Colon (tissue), 2 donors: ENCODE measurements around the gene CAMK2D.
"Not testable (repeated sequence)": the region's sequence is repeated elsewhere in the genome, so short reads cannot be mapped to it uniquely, and the experiment has no call there.

ENCODE experiments used
- FAIRE-seq: peaks from 2 replicates; lab custom pipeline; 2012; peaks lifted over from hg19 to GRCh38; lab: Jason Lieb, UNC
- donor health status: control.
- donor health status: control.

The CAMK2D gene

DNA sequence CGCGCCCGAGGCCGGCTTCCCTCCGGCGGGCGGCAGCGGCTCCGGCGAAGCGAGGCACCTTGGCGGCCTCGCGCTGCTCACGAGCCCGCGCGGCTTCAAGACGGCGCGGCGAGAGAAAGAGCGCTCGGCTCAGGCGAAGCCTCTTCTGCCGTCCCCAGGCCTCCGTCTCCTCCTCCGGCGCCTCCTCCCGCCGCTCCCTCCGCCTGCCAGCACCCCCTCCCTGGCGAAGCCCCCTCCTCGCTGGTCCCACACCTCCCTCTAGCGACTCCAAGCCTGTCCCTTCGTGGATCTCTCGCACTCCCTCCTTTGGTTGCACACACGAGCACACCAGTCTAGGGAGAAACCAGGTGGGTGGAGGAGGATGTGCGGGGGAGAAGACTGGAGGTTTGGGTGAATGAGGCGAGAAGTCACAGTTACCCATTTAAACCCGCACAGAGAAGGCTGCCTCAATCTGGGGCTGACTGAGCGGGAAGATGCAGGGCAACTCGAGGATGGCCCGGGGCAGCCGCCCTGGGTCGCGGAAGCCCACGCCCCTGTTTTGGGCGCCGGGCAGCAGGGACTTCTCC, at the start of gene CAMK2D:
TSS of gene CAMK2D (minus strand) at position 119 of the 566 bp plus-strand sequence. CDS start 670 bp downstream, outside the sequence.
- no peak for FAIRE-seq

DNA sequence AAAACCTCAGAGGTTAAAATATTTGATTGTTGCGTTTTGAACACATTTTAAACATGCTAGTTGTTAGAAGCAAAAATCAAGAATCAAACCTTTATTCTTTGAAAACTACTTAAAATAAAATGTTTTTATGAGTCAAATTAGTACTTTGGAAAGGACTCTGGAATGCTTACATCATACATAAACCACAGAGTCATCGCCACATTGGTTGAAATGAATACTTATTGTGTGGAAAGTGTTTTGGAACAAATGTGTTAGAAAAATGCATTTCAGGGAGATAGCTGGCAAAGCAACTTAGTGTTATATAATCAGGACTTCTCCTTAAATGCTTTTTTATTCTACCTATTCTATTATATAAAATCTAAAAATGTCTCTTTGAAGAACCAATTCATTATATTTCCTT, 49.4 kb upstream of the CAMK2D start:
- no peak for FAIRE-seq

DNA sequence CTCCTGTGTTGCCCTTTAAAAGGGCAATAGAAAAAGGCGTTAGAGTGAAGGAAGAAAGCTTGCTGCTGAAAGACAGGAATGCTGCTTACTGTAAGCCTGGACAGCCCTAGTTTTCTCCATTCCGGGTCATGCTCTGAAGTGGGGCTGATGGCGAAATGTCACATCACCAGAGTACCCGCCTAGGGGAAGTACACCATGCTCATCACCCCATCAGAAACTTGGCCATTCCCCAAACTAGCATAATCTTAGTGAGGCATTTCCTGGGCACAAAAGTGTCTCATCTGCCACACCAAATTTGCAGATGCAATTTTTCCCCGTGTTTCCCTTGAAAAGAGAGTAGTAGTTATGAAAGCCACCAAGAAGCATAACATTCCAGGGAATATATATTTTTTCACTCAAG, 47.8 kb upstream of the CAMK2D start:
- no peak for FAIRE-seq

DNA sequence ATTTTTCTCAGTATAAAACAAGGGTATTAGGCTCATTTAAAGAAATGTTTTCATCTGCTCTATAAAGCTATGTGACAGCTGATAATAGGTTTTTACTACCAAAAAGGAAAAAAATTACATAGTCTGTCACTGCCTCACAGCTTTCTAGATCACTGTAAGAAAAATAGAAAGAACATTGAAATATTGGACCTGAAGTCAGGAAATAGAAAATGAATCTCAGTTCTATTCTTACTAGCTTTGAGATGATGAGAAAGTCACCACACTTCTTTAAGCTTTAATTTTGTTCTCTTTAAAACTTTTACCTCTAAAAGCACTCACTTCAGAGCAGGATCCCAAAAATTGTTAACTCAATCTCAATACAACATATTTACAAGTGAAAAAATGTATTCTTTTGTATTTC, 45.3 kb upstream of the CAMK2D start:
- FAIRE-seq: no peak

DNA sequence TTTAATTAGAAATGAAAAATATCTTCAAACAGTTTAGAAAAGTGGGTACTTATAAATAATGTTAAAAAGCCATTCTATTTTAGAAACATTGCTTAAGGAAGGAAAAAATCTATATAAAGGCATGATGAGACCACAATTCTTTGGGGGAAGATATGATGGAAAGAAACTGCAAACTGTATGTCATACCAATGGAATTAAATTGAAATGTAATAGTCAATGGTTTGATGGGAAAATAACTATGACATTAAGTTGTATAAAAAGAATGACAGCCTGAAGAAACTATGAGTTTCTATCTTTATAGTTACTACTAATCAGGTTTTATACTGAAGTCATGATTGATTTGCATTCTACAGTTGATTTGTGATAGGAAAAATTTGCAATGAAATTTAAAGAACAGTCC, 40.3 kb upstream of the CAMK2D start:
- no peak for FAIRE-seq

DNA sequence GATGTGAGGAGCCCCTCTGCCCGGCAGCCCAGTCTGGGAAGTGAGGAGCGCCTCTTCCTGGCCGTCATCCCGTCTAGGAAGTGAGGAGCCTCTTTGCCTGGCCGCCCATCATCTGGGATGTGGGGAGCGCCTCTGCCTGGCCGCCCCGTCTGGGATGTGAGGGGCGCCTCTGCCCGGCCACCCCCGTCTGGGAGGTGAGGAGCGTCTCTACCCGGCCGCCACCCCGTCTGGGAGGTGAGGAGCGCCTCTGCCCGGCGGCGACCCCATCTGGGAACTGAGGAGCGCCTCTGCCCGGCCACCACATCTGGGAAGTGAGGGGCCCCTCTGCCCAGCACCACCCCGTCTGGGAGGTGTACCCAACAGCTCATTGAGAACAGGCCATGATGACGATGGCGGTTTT, 34.8 kb upstream of the CAMK2D start:
- not testable (repeated sequence) for FAIRE-seq

DNA sequence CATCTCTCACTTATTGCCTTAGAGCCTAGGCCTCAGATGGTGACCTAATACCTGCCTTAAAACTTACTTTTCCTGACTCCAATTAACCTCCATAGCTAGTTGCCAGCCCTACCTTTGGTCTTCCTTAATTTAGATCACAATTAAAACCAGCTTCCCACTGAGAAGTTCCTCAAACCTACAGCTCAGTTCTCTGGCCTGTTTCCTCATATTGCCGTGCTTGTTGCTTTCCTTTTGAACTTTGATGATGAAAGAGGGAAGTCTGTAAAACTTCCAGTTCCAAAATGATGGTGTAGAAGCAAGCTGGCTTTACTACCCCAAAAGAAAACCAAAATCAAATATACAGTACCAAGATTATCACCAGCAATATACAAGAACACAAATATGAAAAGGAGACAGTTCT, 28.9 kb upstream of the CAMK2D start:
- no peak for FAIRE-seq

DNA sequence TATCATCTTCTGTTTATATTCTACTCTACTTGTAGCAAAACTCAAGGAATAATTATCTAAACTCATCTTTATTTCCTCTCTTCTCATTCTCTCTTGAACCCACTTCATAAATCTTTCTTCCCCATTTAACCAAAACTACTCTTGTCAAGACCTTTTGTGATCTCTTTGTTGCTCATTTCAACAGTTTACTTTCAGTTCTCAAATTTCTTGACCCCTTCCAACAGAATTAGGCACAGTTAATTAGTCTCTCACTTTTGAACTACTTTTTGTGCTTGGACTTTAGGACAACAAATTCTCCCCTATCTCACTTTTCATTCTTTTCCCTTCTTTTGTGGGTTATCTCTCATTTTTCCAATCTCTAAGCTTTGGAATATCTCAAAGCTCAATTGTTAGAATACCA, 27.4 kb upstream of the CAMK2D start:
- no peak for FAIRE-seq

DNA sequence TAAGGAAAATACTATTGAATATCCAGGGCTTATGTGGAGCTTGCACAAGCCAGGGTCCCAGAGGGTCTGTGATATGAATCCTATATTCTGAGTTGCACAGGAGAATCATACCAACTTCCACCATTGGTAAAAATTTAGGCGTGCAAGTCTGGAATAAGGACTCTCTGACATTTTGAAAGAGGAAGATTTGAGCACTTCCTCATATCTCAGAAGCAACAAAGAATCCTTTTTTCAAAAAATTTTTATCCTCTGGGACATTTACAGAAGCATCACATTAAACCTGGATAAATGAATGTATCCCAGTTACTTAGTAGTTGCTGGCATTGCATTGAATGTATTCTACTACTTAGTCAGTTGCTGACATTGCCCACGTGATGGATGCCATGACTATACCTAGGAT, 24.2 kb upstream of the CAMK2D start:
- FAIRE-seq: no peak

DNA sequence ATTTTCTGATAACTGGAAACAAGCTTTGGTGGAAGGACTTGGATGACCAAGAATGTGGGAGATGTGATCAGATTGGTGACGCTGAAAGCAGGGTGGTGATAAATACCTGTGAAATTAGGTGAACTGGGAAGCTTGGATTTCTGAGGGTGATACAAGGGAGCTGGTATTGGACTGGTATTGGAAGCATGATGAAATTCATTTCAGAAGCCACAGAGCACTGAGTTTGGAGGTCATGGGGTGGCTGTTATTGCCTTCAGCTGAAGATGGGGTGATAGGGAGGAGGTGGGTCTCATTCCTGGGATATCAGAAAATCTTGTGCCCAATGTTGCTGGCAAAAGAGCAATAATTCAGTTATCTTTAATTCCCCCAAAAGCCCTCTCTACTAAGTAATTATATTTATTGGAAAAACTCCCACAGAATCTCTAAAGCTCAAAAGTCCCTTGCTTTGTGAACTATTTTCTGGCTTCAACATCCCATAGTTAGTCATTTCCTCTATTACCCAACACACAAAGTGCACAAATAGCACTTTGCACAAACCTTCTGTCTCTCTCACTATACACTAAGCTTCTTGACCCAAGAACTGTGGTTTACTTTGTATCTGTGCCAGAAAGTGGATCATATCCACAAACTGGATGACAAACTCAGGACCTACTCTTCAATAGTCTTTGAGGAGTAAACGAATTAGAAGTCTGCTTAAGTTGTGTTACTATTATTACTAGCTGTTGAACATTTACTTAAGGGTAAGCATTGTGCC, 23.1 kb upstream of the CAMK2D start:
- no peak for FAIRE-seq

DNA sequence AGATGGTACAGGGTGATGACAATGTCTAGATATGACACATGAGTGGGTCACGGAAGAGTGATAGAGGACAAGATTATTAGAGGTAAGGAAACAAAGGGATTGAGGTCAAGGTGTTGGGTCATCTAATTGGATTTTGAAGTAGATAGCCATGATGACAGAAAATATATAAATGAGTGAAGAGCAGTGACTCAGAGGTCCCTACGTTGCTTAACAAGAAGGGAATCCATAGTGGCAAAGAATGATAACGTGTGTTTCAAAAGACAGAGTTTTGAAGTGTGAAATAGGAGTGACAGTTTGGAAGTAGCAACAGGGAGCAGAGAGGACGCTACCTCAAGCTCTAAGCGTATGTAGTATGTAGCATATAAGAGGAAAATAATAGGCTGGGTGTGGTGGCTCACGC, 22.2 kb upstream of the CAMK2D start:
- FAIRE-seq: no peak

DNA sequence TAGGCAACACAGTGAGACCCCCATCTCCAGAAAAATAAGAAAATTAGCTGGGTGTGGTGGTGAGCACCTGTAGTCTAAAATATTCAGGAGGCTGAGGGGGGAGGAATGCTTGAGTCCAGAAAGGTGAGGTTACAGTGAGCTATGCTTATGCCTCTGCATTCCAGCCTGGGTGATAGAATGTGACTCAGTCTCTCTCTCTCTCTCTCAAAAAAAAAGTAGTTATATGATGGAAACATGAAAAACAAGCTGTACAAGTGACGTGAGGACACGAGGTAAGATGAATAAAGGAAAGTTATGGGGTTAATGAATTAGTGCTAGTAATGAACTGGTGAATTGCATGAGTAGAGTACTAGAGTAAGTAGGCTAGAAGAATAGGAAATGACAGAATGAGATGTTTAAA, 21.8 kb upstream of the CAMK2D start:
- no peak for FAIRE-seq

DNA sequence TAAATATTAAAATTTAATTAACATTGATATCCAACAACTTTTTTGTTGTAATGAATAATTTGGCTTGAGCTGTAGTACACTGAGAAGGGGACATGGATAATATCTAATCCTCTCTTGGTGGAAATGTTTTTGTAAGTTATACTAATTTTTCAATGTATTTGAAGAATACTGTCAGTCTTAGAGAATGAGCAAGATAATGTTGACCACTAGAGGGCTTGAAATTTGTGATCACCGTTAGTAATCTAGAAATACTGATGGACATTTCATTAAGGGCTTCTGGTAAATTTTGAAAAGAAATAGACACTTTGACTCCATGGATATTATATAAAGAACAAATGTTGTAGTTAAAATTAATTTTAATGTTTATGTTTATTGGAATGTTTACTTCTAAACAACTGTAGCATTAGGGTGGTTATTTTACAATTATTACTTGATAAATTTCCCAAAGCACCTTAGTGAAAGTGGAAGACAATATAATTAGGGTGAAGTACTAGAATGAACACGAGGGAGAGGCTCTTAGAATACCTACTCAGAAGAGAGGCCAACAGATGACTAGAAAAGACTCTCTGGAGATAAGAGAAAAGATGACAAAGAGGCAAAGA, 20.0 kb upstream of the CAMK2D start:
- peak; percentile 69 for FAIRE-seq

DNA sequence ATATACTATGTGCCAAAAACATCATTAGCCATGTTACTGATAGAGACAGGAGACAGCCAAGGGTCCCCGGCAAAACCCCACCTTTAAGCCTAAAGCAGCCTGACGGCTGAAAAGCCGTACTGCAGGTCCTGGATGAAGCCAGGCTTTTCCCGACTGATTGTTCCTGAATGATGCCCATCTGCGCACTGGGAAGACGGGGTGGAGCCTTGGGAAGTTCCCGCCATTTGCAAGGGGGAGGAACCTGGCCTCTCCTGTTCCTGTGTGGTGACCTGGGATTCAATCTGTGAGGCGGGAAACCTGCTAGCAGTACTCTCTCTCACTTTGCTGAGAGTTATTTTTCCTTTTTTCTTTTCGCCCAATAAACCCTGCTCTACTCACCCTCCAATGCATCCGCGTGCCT, 15.1 kb upstream of the CAMK2D start:
- no peak for FAIRE-seq

DNA sequence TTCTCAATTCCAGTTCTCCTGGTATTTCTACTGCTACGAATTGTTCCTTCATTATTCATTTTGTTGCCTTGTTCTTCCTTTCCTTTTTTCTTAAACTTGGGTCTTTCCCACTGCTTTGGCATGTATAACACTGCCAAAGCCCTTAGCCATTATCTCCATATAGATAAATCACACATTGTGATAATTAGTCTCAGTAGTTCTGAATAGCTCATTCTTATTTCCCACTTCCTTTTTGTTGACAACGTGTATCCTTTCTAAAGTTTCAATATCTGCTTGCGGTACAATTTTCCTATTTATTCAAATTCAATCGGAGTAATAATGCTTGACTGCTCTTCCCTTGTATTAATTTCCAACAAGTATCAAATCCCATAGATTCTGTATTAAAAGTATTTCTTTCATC, 14.5 kb upstream of the CAMK2D start:
- no peak for FAIRE-seq

DNA sequence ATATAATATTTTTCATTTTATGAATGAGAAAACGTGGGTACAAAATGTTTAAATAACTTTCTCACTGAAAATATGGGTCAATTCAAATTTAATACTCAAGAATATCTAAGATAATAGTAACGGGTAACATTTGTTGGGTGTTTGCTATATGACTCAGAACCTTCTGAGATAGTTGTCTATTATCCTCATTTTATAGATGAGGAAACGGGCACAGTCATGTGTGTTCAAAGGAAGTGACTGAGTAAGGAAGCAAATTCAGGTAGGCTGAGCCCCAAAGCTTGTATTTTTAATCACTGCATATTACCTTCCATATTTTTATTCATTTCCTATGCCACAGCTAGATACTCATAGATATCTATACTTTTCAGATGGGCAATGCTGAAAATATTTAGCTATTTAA, 12.2 kb upstream of the CAMK2D start:
- FAIRE-seq: no peak

DNA sequence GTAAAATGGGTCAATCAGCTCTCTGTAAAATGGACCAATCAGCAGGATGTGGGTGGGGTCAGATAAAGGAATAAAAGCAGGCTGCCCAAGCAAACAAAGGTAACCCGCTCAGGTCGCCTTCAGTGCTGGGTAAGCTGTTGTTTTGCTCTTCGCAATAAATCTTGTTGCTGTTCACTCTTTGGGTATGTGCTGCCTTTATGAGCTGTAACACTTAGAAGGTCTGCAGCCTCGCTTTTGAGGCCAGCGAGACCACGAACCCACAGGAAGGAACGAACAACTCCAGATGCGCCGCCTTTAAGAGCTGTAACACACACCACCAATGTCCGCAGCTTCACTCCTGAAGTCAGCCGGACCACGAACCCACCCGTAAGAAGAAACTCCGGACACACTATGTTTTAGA, 11.5 kb upstream of the CAMK2D start:
- no peak for FAIRE-seq

DNA sequence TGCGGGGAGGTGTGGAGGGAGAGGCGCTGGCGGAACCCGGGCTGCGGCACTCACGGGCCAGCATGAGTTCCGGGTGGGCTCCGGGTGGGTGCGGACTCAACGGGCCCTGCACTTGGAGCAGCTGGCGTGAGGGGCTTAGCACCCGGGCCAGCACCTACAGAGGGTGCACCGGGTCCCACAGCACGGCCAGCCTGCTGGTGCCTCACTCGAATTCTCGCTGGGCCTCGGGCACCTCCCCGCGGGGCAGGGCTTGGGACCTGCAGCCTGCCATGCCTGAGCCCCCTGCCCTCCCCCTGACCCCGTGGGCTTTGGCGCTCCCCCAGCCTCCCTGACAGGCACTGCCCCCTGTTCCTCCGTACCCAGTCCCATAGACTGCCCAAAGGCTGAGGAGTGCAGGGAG, 10.8 kb upstream of the CAMK2D start:
- FAIRE-seq: no peak

DNA sequence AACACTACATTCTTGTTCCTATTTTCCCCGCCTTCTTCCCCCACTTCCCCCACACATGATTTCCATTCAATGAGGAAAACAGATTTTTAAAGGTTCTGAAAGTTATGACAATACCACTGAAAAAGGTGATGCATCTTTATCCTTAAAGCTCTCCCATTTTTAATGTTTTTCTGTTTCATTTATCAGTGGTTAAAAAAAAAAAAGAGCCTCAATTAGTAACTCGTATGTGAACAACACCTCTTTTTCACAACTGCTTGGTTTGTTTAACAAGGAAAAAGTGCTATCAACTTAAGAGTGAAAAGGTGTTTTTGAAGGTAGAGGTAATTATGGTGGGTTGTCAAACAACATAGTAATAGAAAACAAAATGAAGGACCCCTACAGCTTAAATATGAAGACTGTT, 8.2 kb upstream of the CAMK2D start:
- no peak for FAIRE-seq

DNA sequence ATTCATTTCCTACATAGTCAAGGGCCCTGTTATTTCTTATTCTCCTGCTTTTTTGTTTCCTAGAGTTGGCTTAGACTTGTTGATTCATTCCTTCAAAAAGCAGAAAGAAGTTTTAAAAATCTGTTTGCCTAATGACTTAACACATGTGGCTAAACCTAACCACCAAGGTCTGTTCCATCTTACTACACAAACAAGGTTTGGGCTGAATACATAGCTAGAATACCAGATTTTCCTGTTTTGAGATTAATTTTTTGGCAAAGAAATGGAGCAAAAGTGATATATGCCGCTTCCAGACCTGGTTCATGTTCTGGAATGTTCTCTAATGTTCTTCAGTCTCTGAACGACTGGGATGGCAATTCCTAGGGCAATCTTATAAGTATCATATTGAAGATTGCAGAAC, 7.4 kb upstream of the CAMK2D start:
- FAIRE-seq: no peak

DNA sequence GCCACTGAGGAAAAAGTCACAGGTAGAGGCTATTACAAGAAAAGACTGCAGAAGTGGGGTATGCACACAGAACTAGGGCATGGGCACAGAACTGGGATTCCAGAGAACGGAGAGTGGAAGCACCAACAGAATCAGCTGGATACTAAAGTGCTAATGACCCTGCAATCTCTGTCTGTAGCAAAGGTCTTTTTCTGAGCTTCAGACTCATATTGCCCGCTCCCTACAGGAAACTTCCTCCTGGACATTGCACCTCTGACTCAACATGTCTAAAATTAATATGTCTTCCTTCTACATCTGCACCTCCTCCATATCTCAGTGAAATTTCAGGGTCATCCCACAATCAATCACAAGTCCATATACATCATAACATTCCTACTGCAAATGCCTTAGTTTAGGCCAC, 5.3 kb upstream of the CAMK2D start:
- FAIRE-seq: no peak

DNA sequence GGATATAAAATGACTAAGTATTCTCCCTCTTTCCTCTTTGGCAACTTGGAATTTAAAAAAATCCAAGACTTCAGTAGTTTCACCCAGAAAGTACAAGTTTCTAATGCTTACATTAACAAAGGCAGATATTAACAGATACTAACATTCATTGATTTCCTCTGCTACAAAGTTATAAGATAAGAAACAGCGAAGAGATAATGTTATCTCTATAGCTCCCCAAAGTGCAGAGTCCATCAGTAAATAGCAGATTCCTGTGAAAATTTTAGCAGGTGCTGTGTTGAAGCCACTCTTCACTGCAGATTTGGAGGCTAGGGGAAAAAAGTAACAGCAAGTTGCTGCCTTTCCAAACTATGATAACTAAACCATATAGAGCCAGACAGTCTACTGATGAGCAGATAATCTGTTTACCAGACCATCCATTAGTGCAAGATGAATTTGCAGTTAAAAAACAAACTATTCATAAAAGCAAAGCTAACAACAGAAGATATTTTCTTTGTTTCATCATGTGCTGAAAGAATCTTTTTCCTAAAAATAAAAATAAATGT, 3.3 kb upstream of the CAMK2D start:
- no peak for FAIRE-seq

DNA sequence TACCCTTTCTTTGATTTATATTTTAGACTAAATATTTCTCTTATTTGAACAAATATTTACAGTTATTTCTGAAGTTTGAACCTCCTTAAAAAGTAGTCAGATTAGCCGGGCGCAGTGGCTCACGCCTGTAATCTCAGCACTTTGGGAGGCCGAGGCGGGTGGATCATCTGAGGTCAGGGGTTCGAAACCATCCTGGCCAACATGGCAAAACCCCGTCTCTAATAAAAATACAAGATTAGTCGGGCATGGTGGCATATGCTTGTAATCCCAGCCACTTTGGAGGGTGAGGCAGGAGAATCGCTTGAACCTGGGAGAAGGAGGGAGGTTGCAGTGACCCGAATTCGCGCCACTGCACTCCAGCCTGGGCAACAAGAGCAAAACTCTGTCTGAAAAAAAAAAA, 2.4 kb upstream of the CAMK2D start:
- not testable (repeated sequence) for FAIRE-seq

DNA sequence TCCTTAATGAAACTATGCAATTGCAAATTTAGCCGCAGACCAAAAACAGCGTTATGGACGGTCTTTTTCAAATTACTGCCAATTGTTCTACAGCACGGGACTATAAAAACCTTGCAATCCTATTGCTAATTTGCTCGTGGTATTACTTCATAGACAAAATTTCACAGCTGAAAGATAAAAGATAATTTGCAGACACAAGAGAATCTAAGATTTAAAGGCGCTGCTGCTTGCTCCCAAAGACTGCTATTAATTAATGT, 1.4 kb upstream of the CAMK2D start:
- FAIRE-seq: no peak
